Pancreas (tissue), 10 donors: Measurements from ENCODE around the gene BCAM. TPM values are rescaled to one million over a fixed set of nuclear protein-coding genes. Genes with fewer than 3 reads are reported as not detected.
"Not testable (repeated sequence)": the region's sequence is repeated elsewhere in the genome, so short reads cannot be mapped to it uniquely, and the experiment has no call there.

Experiments
- ATAC-seq, 4 donors: fragments of 200-7000 bp; cut with Tn5 transposase; one replicate each; pipeline versions ENCODE4 v1.8.0 to v1.9.1; 2020; ENCODE audit warnings: mild to moderate bottlenecking in 4 of 4, moderate library complexity in 4 of 4
- DNase-seq, 6 donors: peaks; one replicate each; pipeline ENCODE4 v3.0.0-alpha.2; 2020
- FAIRE-seq: peaks from 2 replicates; lab custom pipeline; 2012; peaks lifted over from hg19 to GRCh38; lab: Jason Lieb, UNC
- H3K27ac ChIP-seq, 4 donors: fragments of 200-600 bp; sonication (generic); 1 replicate in 3 of 4; 2 replicates in 1 of 4; pipeline versions ENCODE4 v1.5.0 to v1.8.0; 2020
- H3K27me3 ChIP-seq, 4 donors: fragments of 200-600 bp; one replicate each; pipeline ENCODE4 v1.8.0; 2021
- H3K36me3 ChIP-seq, 3 donors: fragments of 200-600 bp; sonication (generic) in 1 of 3; one replicate each; pipeline versions ENCODE4 v1.5.0 to v1.8.0; 2020 to 2021
- H3K4me1 ChIP-seq, 3 donors: fragments of 200-600 bp; one replicate each; pipeline ENCODE4 v1.8.0; 2021
- H3K4me3 ChIP-seq, 4 donors: fragments of 200-600 bp; sonication (generic) in 2 of 4; one replicate each; pipeline versions ENCODE4 v1.5.0 to v1.8.0; 2020 to 2021
- H3K9me3 ChIP-seq, 4 donors: fragments of 200-600 bp; one replicate each; pipeline ENCODE4 v1.8.0; 2021
- WGBS, 2 donors: extraction: QIAGEN DNeasy Blood & Tissue Kit; methylation state at CpG; one replicate each; pipeline ENCODE4 v1.1.7; 2013; 5-methylcytosine and 5-hydroxymethylcytosine counted together
- intact Hi-C, 3 donors: fragments of 100-400 bp; cut with DNase I; formaldehyde crosslinking; loops; one replicate each; pipeline versions ENCODE4 v1.11.1 to v1.14.2; 2022
- polyA plus RNA-seq, 2 donors: library from polyadenylated mRNA; stranded (reverse); fragments of 200-250 nt; gene quantifications; one replicate each; pipeline ENCODE4 v1.2.3, GENCODE V29; 2013
- total RNA-seq, 6 donors: library from RNA; stranded (reverse); fragmentation: NEBNext Ultra II Directional in 4 of 6; extraction: Animal tissue kit (Norgen Biotek cat#: 25700) in 4 of 6; gene quantifications; one replicate each; pipeline versions ENCODE4 v1.2.1 to v1.2.4, GENCODE V29; 2021 to 2023
- TF ChIP-seq, protein P1 (sequence below), 4 donors: fragments of 200-600 bp; sonication (generic) in 3 of 4; IDR thresholded peaks; one replicate each; pipeline versions ENCODE4 v1.5.0 to v1.8.0; 2021; ENCODE audit warnings: antibody characterized with exemption in 4 of 4
- donor health status: healthy with polysubstance abuse.
- donor health status: DM: no; HTN: no; CAD: no; lungs with moderate emphysema.
- donor health status: DM: no; HTN: no; CAD: no.
- donor health status: control.
- donor health status: control.
- donor health status: Bipolar disorder and iron deficiency.
- donor health status: DM: yes; HTN: yes; CAD: no.
- donor health status: DM: no; HTN: no; CAD: no.
- donor health status: DM: no; HTN: no; CAD: no.
- donor health status: DM: yes; HTN: yes; CAD: no.

Gene BCAM
- total and polyA plus RNA-seq, 8 donors = 28.8 to 140 (median 51.5) TPM

DNA sequence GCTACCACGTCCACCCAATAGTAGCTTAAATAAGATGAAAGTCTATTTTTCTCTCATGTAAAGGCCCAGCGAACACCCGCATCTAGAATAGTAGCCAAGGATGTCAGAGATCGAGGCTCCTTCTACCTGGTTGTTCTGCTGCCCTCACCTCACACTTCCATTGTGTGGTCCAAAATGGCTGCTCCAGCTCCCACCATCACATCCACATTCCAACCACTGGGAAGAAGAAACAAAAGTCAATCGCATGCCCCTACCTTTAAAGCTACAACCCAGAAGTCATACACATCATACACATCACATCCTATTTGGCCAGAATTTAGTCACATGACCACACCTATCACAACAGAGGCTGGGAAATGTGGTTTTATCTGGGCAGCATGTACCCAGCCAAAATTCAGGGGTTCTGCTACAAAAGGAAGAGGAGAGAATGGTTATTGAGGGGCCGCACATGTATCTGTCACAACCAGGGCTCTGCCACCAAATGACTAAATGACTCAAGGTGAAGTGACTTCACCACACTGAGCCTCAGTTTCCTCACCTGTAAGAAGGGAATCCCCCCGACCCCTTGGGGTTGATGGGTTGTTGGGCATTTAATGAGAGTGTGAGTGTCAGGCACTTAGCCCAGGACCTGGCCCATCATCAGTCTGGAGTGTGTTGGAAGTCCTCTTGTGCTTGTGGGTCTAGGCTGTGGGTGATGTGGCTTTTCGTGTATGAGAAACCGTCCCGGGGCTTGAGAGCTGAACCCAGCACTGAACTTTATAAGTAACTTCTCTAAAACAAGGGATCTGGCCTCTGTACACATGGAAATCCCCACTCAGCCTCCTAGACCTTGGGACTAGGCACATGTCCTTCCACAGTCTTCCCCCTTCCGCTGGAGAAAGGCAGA, 41.4 kb upstream of the BCAM start:
- Histone ChIP-seq H3K4me3 (no peak overlapping the region), H3K27ac (no peak overlapping the region), H3K36me3 (no peaks in the 10 kb centered on the region), H3K27me3 (no peaks in the 10 kb centered on the region), H3K4me1 (no peaks in the 10 kb centered on the region), H3K9me3 (no peaks in the 10 kb centered on the region)
- 76 to 81% methylated on average over 11 of the region's 11 CpGs for WGBS, 2 donors
- TF ChIP-seq, protein P1, sequence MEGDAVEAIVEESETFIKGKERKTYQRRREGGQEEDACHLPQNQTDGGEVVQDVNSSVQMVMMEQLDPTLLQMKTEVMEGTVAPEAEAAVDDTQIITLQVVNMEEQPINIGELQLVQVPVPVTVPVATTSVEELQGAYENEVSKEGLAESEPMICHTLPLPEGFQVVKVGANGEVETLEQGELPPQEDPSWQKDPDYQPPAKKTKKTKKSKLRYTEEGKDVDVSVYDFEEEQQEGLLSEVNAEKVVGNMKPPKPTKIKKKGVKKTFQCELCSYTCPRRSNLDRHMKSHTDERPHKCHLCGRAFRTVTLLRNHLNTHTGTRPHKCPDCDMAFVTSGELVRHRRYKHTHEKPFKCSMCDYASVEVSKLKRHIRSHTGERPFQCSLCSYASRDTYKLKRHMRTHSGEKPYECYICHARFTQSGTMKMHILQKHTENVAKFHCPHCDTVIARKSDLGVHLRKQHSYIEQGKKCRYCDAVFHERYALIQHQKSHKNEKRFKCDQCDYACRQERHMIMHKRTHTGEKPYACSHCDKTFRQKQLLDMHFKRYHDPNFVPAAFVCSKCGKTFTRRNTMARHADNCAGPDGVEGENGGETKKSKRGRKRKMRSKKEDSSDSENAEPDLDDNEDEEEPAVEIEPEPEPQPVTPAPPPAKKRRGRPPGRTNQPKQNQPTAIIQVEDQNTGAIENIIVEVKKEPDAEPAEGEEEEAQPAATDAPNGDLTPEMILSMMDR (IDR thresholded peaks at IDR 0.05) = no peak
- FAIRE-seq = no peak
- intact Hi-C loops = loop anchor here in 1 of 3 donors (5.0 kb wide), 2 partner anchors 45 to 80 kb away; no protein-coding TSS in a partner anchor
- ATAC-seq = peak in 1 of 4 donors; percentile 12
- DNase-seq = no peak

DNA sequence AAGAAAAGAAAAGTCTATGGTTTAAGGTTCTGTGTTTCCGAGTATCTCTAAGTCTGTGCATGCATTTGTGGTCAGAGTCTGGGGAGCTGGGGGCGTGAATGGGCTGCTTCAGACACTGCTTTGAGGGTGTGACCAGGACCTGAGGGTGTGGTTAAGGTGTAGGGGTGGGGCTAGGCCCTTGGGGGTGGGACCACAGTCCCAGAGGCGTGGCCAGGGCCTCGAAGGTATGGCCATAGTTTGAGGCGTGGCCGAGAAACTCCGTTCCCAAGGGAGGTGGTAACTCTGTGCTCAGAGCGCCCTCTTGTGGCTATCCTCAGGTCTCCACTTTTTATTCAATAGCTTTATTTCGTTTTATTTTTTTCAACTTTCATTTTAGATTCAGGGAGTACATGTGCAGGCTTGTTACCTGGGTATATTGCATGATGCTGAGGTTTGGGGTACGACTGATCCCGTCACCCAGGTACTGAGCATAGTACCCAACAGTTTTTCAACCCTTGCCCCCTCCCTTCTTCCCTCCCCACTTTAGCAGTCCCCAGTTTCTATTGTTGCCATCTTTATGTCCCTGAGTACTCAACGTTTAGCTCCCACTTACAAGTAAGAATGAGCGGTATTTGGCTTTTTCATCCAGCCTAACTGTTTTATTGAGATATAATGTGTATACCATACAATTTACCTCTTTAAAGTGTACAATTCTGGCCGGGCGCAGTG, 38.2 kb upstream of the BCAM start:
- intact Hi-C loops = loop anchor here in 1 of 3 donors (10.0 kb wide), 1 partner anchor 86 kb away; no protein-coding TSS in a partner anchor
- no peaks in the 10 kb centered on the region for H3K9me3 ChIP-seq
- peak; percentile 94 to 98 (median 96) for DNase-seq
- FAIRE-seq = peak; percentile 51
- 15 to 16% methylated on average over 15 of the region's 15 CpGs for WGBS, 2 donors
- H3K27ac ChIP-seq = no peak overlapping the region
- H3K27me3 ChIP-seq = no peaks in the 10 kb centered on the region
- no peaks in the 10 kb centered on the region for H3K4me1 ChIP-seq
- TF ChIP-seq, protein P1 (IDR thresholded peaks at IDR 0.05) = peak; percentile 75 to 88 (median 80)
- H3K4me3 ChIP-seq = no peak overlapping the region
- peak; percentile 99 to 100 (median 100) for ATAC-seq
- H3K36me3 ChIP-seq = no peaks in the 10 kb centered on the region

DNA sequence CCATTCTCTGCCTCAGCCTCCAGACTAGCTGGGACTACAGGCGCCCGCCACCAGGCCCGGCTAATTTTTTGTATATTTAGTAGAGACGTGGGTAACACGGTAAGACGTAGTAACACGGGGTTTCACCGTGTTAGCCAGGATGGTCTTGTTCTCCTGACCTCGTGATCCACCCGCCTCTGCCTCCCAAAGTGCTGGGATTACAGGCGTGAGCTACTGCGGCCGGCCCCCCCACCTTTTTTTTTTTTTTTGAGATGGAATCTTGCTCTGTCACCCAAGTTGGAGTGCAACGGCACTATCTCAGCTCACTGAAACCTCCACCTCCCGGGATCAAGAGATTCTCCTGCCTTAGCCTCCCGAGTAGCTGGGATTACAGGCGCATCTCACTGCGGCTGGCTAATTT, 36.8 kb upstream of the BCAM start:
- DNase-seq = not testable (repeated sequence)
- 66 to 79% methylated on average over 15 to 18 of the region's 18 CpGs for WGBS, 2 donors

DNA sequence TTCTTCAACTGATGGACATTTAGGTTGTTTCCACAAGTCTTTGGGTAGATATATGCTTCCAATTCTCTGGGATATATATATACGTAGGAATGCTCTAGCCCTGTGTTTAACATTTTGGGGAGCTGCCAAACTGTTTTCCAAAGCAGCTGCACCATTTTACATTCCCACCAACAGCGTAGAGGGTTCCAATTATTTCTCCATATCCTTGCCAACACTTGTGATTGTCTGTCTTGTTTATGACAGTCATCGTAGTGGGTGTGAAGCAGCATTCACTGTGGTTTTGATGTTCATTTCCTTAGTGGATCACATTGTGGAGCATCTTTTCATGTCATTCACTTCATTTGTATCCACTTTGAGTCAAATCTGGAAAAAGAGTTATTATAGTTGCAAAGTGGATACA, 35.9 kb upstream of the BCAM start:
- Histone ChIP-seq H3K4me1 (no peaks in the 10 kb centered on the region), H3K9me3 (no peaks in the 10 kb centered on the region), H3K36me3 (no peaks in the 10 kb centered on the region), H3K27me3 (no peaks in the 10 kb centered on the region), H3K27ac (no peak overlapping the region), H3K4me3 (no peak overlapping the region)
- DNase-seq (no peak), FAIRE-seq (no peak), ATAC-seq (no peak)
- 56 to 62% methylated on average over 3 of the region's 3 CpGs for WGBS, 2 donors
- TF ChIP-seq, protein P1 (IDR thresholded peaks at IDR 0.05) = no peak
- intact Hi-C loops = loop anchor here in 1 of 3 donors (2.0 to 10.0 kb wide), 2 partner anchors 50 to 88 kb away; no protein-coding TSS in a partner anchor

More for the DNA sequence above, 36.8 kb upstream of the BCAM start:
- H3K4me3 ChIP-seq, FAIRE-seq, H3K9me3 ChIP-seq, H3K4me1 ChIP-seq, H3K36me3 ChIP-seq, H3K27me3 ChIP-seq, ATAC-seq, H3K27ac ChIP-seq: not testable (repeated sequence)
- intact Hi-C loops = loop anchor here in 1 of 3 donors (2.0 to 10.0 kb wide), 2 partner anchors 49 to 87 kb away; no protein-coding TSS in a partner anchor

DNA sequence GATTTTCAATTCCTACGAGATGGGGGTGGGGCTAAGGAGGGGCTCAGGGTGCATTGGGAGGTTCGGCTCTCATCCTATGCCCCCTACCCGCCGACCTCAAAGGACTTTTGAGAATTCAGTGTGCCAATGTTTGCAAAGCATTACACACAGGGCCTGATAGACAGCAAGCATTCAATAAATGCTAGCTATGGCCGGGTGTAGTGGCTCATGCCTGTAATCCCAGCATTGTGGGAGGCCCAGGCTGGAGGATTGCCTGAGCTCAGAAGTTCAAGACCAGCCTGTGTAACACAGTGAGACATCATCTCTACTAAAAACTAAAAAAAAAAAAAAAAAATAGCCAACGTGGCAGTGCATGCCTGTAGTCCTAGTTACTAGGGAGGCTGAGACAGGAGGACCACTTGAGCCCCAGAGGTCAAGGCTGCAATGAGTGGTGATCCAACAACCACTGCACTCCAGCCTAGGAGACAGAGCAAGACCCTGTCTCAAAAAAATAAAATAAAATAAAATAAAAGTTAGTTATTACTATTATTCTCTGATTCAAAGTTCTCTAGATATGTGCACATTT, 33.1 kb upstream of the BCAM start:
- TF ChIP-seq, protein P1 (IDR thresholded peaks at IDR 0.05) = no peak
- no peaks in the 10 kb centered on the region for H3K27me3 ChIP-seq
- H3K36me3 ChIP-seq = no peaks in the 10 kb centered on the region
- DNase-seq (no peak), FAIRE-seq (no peak), ATAC-seq (no peak)
- 70 to 83% methylated on average over 6 of the region's 6 CpGs for whole genome bisulfite sequencing, 2 donors
- H3K4me3 ChIP-seq = no peak overlapping the region
- no peaks in the 10 kb centered on the region for H3K4me1 ChIP-seq
- no peaks in the 10 kb centered on the region for H3K9me3 ChIP-seq
- H3K27ac ChIP-seq = no peak overlapping the region
- intact Hi-C loops = loop anchor here in 1 of 3 donors (10.0 kb wide), 1 partner anchor 91 kb away; no protein-coding TSS in a partner anchor
